GM23248 (cell line): ENCODE results near the gene GJA1. TPM values are rescaled to one million over a fixed set of nuclear protein-coding genes. Genes with fewer than 3 reads are reported as not detected.

ENCODE experiments used
- DNase-seq: peaks from one replicate; pipeline ENCODE4 v3.0.0-alpha.2; 2015
- H2AFZ ChIP-seq: fragments of 200-600 bp; sonication (generic); 2 replicates; pipeline ENCODE4 v1.6.1; 2016; ENCODE audit warnings: antibody characterized with exemption
- H3F3A ChIP-seq: fragments of 200-600 bp; sonication (generic); 2 replicates; pipeline ENCODE4 v1.6.1; 2016; ENCODE audit warnings: mild to moderate bottlenecking, antibody characterized with exemption, mixed run types; ENCODE audit not compliant: insufficient read depth
- H3K27ac ChIP-seq: fragments of 200-600 bp; sonication (generic); 2 replicates; pipeline ENCODE4 v1.5.1; 2016; ENCODE audit warnings: mild to moderate bottlenecking
- H3K27me3 ChIP-seq: fragments of 200-600 bp; sonication (generic); replicated peaks from 2 replicates; pipeline ENCODE4 v1.6.1; 2016; ENCODE audit warnings: mild to moderate bottlenecking; ENCODE audit not compliant: insufficient read depth
- H3K36me3 ChIP-seq: fragments of 200-600 bp; sonication (generic); 2 replicates; pipeline ENCODE4 v1.6.1; 2016; ENCODE audit warnings: low read depth, mild to moderate bottlenecking
- H3K4me1 ChIP-seq: fragments of 200-600 bp; sonication (generic); 2 replicates; pipeline ENCODE4 v1.6.1; 2016; ENCODE audit warnings: mild to moderate bottlenecking; ENCODE audit not compliant: insufficient read depth
- H3K4me2 ChIP-seq: fragments of 200-600 bp; sonication (generic); one replicate; pipeline ENCODE4 v1.6.1; 2016; ENCODE audit warnings: mild to moderate bottlenecking; ENCODE audit not compliant: unreplicated experiment
- H3K4me3 ChIP-seq: fragments of 200-600 bp; sonication (generic); 2 replicates; pipeline ENCODE4 v1.5.1; 2016; ENCODE audit warnings: mild to moderate bottlenecking
- H3K79me2 ChIP-seq: fragments of 200-600 bp; sonication (generic); 2 replicates; pipeline ENCODE4 v1.6.1; 2016; ENCODE audit warnings: mild to moderate bottlenecking; ENCODE audit not compliant: insufficient read depth
- H3K9ac ChIP-seq: fragments of 200-600 bp; sonication (generic); 2 replicates; pipeline ENCODE4 v1.6.1; 2016; ENCODE audit warnings: mild to moderate bottlenecking
- H3K9me2 ChIP-seq: fragments of 200-600 bp; sonication (generic); 2 replicates; pipeline ENCODE4 v1.6.1; 2016; ENCODE audit warnings: mixed run types, mild to moderate bottlenecking, moderate library complexity; ENCODE audit not compliant: insufficient read depth
- H3K9me3 ChIP-seq: fragments of 200-600 bp; sonication (generic); one replicate; pipeline ENCODE4 v1.6.1; 2017; ENCODE audit warnings: low read depth
- H4K20me1 ChIP-seq: fragments of 200-600 bp; sonication (generic); 2 replicates; pipeline ENCODE4 v1.6.0; 2016; ENCODE audit not compliant: insufficient read depth
- EZH2 ChIP-seq: fragments of 200-600 bp; sonication (generic); IDR thresholded peaks from 2 replicates; pipeline ENCODE4 v1.6.1; 2018; ENCODE audit warnings: antibody characterized with exemption, mild to moderate bottlenecking; ENCODE audit not compliant: insufficient read depth, poor library complexity, severe bottlenecking
- EZH2phosphoT487 ChIP-seq: fragments of 200-600 bp; sonication (generic); IDR thresholded peaks from 2 replicates; pipeline ENCODE4 v1.6.1; 2018; ENCODE audit warnings: antibody characterized with exemption, moderate library complexity, mild to moderate bottlenecking, low read depth; ENCODE audit not compliant: insufficient read depth
- WGBS, 2 experiments: methylation state at CpG; one replicate each; pipeline ENCODE4 v1.1.6; 2015 to 2017; ENCODE audit warnings: low lambda C conversion rate in 2 of 2, low coverage in 1 of 2; ENCODE audit errors: missing lambda C conversion rate in 2 of 2; 5-methylcytosine and 5-hydroxymethylcytosine counted together
- in situ Hi-C: fragments of 300-500 bp; cut with MboI; formaldehyde crosslinking; loops from 2 replicates; pipeline ENCODE4 v1.15.0; 2020
- polyA plus RNA-seq: library from polyadenylated mRNA; unstranded; fragments of >200 nt; fragmentation: Nextera tagmentation; extraction: Ambion mirVana; gene quantifications from 2 replicates; pipeline ENCODE4 v1.2.1, GENCODE V29; 2016
- total RNA-seq: library from RNA; depleted of rRNA; stranded (reverse); fragments of >200 nt; shearing (Covaris generic); gene quantifications from 2 replicates; pipeline ENCODE4 v1.2.3, GENCODE V29; 2014

GJA1 gene
- total and polyA plus RNA-seq, 2 experiments from 2014 or later, result 90.8 to 248 TPM

DNA sequence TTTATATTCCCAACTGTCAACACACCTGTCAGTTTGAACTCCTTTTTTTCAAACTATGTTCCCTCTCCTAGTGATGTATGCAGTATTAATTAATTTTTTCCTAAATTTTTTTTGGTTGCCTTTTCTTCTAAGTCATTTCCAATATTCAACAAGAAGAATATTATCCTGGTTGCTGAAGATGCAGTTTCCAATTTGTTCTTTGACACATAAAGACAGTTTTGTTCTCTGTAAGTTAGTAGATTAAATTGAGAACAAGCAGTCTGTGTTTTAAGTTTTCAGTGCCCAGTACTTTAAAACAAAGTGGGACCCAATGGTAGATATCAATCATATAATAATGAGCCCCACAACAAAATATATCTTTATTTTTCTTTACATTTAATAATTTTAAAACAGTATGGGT lies 47.3 kb downstream of the GJA1 start:
- no peaks in the 10 kb centered on the region for H3K9me2 ChIP-seq
- H3K4me2 ChIP-seq, result peak overlapping the region; percentile 19
- H3K9ac ChIP-seq, result no peak overlapping the region
- no peak for DNase-seq
- H3F3A ChIP-seq, result peaks cover 6% of the 10 kb centered on the region
- no peak overlapping the region for H3K4me3 ChIP-seq
- no peaks in the 10 kb centered on the region for H3K36me3 ChIP-seq
- no peaks in the 10 kb centered on the region for H3K27me3 ChIP-seq
- no peaks in the 10 kb centered on the region for H3K9me3 ChIP-seq
- in situ Hi-C loops, result no loop called here
- H3K79me2 ChIP-seq, result no peaks in the 10 kb centered on the region
- no peaks in the 10 kb centered on the region for H4K20me1 ChIP-seq
- peaks cover 13% of the 10 kb centered on the region for H3K4me1 ChIP-seq
- H3K27ac ChIP-seq, result peak overlapping the region; percentile 55
- no peak for TF ChIP-seq EZH2phosphoT487
- no peak for TF ChIP-seq EZH2
- H2AFZ ChIP-seq, result no peak overlapping the region

DNA sequence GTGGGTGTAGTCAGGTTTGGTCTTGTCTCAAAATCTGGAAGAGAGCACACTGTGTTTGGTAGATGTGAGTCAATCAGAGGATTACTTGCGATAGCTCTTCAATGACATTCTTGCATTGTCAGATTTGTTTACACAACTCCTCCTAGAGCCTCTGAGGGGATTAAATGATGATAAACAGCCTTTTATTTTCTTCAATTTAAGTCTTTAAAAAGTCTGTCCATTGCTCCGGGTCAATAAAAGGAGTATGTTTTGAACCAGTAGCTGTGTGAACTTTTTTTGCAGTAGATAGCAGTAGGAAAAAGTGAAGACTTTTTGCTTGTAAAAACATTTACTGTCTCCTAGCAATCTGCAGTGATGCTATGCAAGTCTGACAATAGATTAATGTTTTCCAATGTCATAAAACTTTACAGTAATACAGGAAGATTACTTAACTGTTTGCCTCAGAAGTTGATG lies 49.9 kb downstream of the GJA1 start:
- Histone ChIP-seq H3K9me2 (no peaks in the 10 kb centered on the region), H3K36me3 (no peaks in the 10 kb centered on the region), H3K79me2 (no peaks in the 10 kb centered on the region), H2AFZ (peak overlapping the region; percentile 18; the same call in 1 of the 2 replicates), H4K20me1 (no peaks in the 10 kb centered on the region), H3K27ac (no peak overlapping the region), H3K4me2 (no peak overlapping the region), H3F3A (peaks cover 6% of the 10 kb centered on the region), H3K4me3 (no peak overlapping the region), H3K27me3 (no peaks in the 10 kb centered on the region), H3K9ac (no peak overlapping the region), H3K9me3 (no peaks in the 10 kb centered on the region), H3K4me1 (peaks cover 13% of the 10 kb centered on the region)
- TF ChIP-seq EZH2phosphoT487 (no peak), EZH2 (no peak)
- WGBS, 2 experiments, result 27 to 35% methylated on average over 2 of the region's 2 CpGs
- in situ Hi-C loops, result no loop called here
- peak; percentile 29 for DNase-seq

DNA sequence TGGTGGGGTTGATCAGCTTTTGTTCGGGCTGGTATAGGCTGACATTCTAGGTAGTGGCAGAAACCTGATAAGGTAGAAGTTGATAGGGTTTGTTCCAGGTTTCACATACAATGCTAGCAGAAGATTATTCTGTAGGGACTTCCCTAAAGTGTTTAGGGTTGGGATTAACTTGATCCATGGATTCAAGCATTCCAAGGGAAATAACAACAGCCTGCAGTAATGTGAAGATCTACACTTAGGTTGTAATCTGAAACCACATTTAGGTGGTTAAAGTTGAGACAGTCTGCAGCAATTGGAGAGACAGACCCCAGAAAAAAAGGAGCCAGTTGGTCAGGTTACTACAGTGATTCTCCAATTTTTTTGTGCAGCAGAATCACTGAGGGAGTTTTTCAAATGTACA lies 56.1 kb downstream of the GJA1 start:
- Histone ChIP-seq H3K27me3 (no peaks in the 10 kb centered on the region), H3K79me2 (no peaks in the 10 kb centered on the region), H3K9ac (no peak overlapping the region), H3K4me3 (no peak overlapping the region), H2AFZ (no peak overlapping the region), H4K20me1 (no peaks in the 10 kb centered on the region), H3K4me1 (no peaks in the 10 kb centered on the region), H3K36me3 (no peaks in the 10 kb centered on the region), H3K27ac (no peak overlapping the region), H3F3A (no peaks in the 10 kb centered on the region), H3K9me3 (no peaks in the 10 kb centered on the region), H3K4me2 (no peak overlapping the region), H3K9me2 (no peaks in the 10 kb centered on the region)
- DNase-seq, result no peak
- TF ChIP-seq EZH2 (no peak), EZH2phosphoT487 (no peak)
- WGBS, 2 experiments, result 100% methylated on average over 1 of the region's 1 CpG
- in situ Hi-C loops, result no loop called here

DNA sequence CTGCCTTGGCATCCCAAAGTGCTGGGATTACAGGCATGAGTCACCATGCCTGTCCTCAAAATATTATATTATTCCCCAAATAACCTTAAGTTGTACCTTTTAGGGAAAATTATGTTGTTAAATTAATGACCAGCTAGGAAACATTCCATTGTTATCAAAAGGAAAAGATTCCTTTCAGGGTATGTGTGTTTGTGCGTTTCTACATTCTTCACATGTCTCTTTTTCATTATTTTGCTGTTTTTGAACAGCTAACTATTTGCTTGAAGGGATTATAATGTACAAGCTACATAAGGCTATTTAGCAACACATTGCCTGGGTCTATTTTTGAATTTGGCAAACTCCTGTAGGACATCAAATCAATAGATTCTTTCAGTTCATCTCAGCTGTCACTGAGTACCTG lies 57.1 kb downstream of the GJA1 start:
- Histone ChIP-seq H3K9me3 (no peaks in the 10 kb centered on the region), H3K27me3 (no peaks in the 10 kb centered on the region), H3K4me2 (no peak overlapping the region), H3K9ac (no peak overlapping the region), H3K4me3 (no peak overlapping the region), H3K36me3 (no peaks in the 10 kb centered on the region), H3K79me2 (no peaks in the 10 kb centered on the region), H3F3A (no peaks in the 10 kb centered on the region), H3K4me1 (no peaks in the 10 kb centered on the region), H3K27ac (no peak overlapping the region), H2AFZ (no peak overlapping the region), H3K9me2 (no peaks in the 10 kb centered on the region), H4K20me1 (no peaks in the 10 kb centered on the region)
- TF ChIP-seq EZH2phosphoT487 (no peak), EZH2 (no peak)
- 94 to 100% methylated on average over 1 of the region's 1 CpG for WGBS, 2 experiments
- DNase-seq, result no peak
- in situ Hi-C loops, result no loop called here

DNA sequence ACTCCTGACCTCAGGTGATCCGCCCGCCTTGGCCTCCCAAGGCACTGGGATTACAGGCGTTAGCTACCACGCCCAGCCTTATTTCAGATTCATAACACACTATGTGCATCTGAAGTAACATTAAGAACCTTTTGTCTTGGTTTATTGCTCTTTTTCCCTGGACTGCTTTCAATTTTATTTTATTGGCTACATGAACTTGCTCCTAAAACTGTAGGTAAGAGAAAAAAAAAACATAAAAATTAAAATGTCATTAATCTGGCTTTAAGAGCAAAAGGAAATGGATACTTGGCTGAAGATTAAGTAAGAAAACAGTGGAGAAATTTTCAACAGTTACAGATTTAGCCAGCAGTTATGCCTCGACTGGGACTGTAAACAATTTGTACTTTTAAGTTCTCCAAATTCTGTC lies 62.5 kb downstream of the GJA1 start:
- Histone ChIP-seq H3K36me3 (no peaks in the 10 kb centered on the region), H3K27me3 (no peaks in the 10 kb centered on the region), H3K9ac (no peak overlapping the region), H2AFZ (no peak overlapping the region), H3K79me2 (no peaks in the 10 kb centered on the region), H4K20me1 (no peaks in the 10 kb centered on the region), H3K4me3 (no peak overlapping the region), H3K27ac (no peak overlapping the region), H3K4me2 (no peak overlapping the region), H3K9me3 (no peaks in the 10 kb centered on the region), H3F3A (no peaks in the 10 kb centered on the region), H3K4me1 (no peaks in the 10 kb centered on the region), H3K9me2 (no peaks in the 10 kb centered on the region)
- in situ Hi-C loops, result no loop called here
- 48 to 55% methylated on average over 5 of the region's 5 CpGs for WGBS, 2 experiments
- TF ChIP-seq EZH2, result no peak
- no peak for TF ChIP-seq EZH2phosphoT487
- no peak for DNase-seq
